Liver (tissue), 3 donors: ENCODE data around the gene CAMK1G.

Source experiments
- CTCF ChIP-seq: fragments of 150-350 bp; IDR thresholded peaks from 2 replicates; pipeline ENCODE4 v1.5.1; 2017; ENCODE audit warnings: improper control_type of control experiment, low read depth, low read length; ENCODE audit not compliant: missing input control
- FOXA1 ChIP-seq: IDR thresholded peaks from 2 replicates; pipeline ENCODE4 v1.6.1; 2016; ENCODE audit warnings: antibody characterized with exemption
- GABPA ChIP-seq, 2 donors: IDR thresholded peaks in 1 of 2; conservative IDR thresholded peaks in 1 of 2; 2 replicates each; pipeline ENCODE4 v1.6.1; 2016; ENCODE audit warnings: antibody characterized with exemption in 2 of 2, mild to moderate bottlenecking in 1 of 2, moderate library complexity in 1 of 2
- JUND ChIP-seq, 2 donors: IDR thresholded peaks; 2 replicates each; pipeline ENCODE4 v1.6.1; 2016; ENCODE audit warnings: antibody characterized with exemption in 2 of 2
- MAX ChIP-seq: IDR thresholded peaks from 2 replicates; pipeline ENCODE4 v1.6.1; 2016; ENCODE audit warnings: antibody characterized with exemption
- RAD21 ChIP-seq, 2 donors: IDR thresholded peaks; 2 replicates each; pipeline ENCODE4 v1.6.1; 2016; ENCODE audit warnings: antibody characterized with exemption in 2 of 2, mild to moderate bottlenecking in 2 of 2
- REST ChIP-seq: IDR thresholded peaks from 2 replicates; pipeline ENCODE4 v1.6.1; 2016; ENCODE audit warnings: antibody characterized with exemption, mild to moderate bottlenecking
- TAF1 ChIP-seq: conservative IDR thresholded peaks from 2 replicates; pipeline ENCODE4 v1.6.1; 2016; ENCODE audit warnings: antibody characterized with exemption, mild to moderate bottlenecking
- YY1 ChIP-seq: IDR thresholded peaks from 2 replicates; pipeline ENCODE4 v1.6.1; 2016; ENCODE audit warnings: antibody characterized with exemption, mild to moderate bottlenecking
- ZBTB33 ChIP-seq: IDR thresholded peaks from 2 replicates; pipeline ENCODE4 v1.6.1; 2016; ENCODE audit warnings: antibody characterized with exemption
- donor health status: healthy.
- donor health status: healthy.

- no peak for TF ChIP-seq CTCF
- no peak for TF ChIP-seq REST
- TF ChIP-seq JUND (IDR thresholded peaks at IDR 0.05), result no peak
- TF ChIP-seq FOXA1, result no peak
- no peak for TF ChIP-seq RAD21 (IDR thresholded peaks at IDR 0.05)
- no peak for TF ChIP-seq MAX
- no peak for TF ChIP-seq YY1
- no peak for TF ChIP-seq ZBTB33
- no peak for TF ChIP-seq TAF1
- TF ChIP-seq GABPA (IDR thresholded peaks at IDR 0.05 in 1 of 2, conservative IDR thresholded peaks at IDR 0.05 in 1 of 2), result no peak
Observed at GRCh38 chr1:209564849-209565248, 18.7 kb upstream of the CAMK1G start.
